Measurements from ENCODE around the gene APOC1.

DNA sequence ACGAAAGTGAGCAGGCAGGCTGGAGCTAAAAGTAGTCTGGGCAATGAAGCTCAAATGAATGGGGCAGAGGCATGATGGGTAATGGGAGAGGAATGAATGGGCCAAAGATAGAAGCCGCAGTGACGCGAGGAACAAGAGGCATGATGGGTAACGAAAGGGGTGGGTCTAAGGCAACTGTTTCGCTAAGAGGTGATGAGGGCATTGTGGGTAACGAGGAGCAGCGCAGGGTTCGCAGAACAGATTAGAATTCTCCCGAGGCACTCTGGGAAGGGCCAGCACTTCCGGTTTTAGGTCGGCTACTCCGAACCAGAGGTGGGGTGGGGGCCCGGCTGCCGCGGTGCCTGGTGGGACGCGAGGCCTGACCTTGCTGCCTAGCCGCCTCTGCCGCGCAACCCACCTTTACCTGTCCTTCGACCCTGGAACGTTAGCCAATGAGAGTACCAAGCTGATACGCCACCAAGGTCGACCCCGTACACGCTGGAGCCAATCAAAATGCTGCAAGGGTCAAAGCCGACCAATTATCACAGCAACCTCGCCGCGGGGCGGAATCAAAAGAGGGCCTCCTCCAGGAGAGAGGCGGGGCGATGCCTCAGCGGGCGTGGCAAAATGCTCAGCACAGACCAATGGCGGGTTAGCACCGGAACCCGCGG lies 23.9 kb upstream of the APOC1 start:
- TF ChIP-seq POLR2A (IDR thresholded peaks at IDR 0.05) = peak; percentile 72
- TF ChIP-seq, protein P1, sequence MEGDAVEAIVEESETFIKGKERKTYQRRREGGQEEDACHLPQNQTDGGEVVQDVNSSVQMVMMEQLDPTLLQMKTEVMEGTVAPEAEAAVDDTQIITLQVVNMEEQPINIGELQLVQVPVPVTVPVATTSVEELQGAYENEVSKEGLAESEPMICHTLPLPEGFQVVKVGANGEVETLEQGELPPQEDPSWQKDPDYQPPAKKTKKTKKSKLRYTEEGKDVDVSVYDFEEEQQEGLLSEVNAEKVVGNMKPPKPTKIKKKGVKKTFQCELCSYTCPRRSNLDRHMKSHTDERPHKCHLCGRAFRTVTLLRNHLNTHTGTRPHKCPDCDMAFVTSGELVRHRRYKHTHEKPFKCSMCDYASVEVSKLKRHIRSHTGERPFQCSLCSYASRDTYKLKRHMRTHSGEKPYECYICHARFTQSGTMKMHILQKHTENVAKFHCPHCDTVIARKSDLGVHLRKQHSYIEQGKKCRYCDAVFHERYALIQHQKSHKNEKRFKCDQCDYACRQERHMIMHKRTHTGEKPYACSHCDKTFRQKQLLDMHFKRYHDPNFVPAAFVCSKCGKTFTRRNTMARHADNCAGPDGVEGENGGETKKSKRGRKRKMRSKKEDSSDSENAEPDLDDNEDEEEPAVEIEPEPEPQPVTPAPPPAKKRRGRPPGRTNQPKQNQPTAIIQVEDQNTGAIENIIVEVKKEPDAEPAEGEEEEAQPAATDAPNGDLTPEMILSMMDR (IDR thresholded peaks at IDR 0.05) = no peak
